IMR-90 (cell line): ENCODE measurements around the gene COL5A2. TPM values are rescaled to one million over a fixed set of nuclear protein-coding genes. Genes with fewer than 3 reads are reported as not detected.
A peak's percentile ranks its signal among the peaks of the same experiment; 100 is the strongest.

Source experiments
- ATAC-seq: fragments of 200-7000 bp; cut with Tn5 transposase; 2 replicates; pipeline ENCODE4 v1.9.1; 2020; ENCODE audit warnings: low read depth, mild to moderate bottlenecking, moderate library complexity
- BruUV-seq: library from RNA; stranded (reverse); fragments of 400-500 nt; replicated peaks from 2 replicates; lab custom pipeline; 2021; lab: Mats Ljungman, UMichigan
- CTCF ChIA-PET: fragments of 300-600 bp; formaldehyde crosslinking; extraction: SDS; loops from one replicate; lab custom pipeline; 2021; ENCODE audit warnings: antibody characterized with exemption; lab: Yijun Ruan, JAX
- POLR2A ChIA-PET: fragments of 300-600 bp; sonication (Branson Sonifier 250); formaldehyde crosslinking; loops from one replicate; lab custom pipeline; 2022; ENCODE audit warnings: antibody characterized with exemption; ENCODE audit not compliant: unreplicated experiment; lab: Charles Lee
- DNase-seq: peaks from one replicate; pipeline ENCODE4 v3.0.0; 2013
- H2AFZ ChIP-seq: replicated peaks from 2 replicates; pipeline ENCODE3; 2013; ENCODE audit warnings: low read length, mild to moderate bottlenecking; ENCODE audit not compliant: poor library complexity
- H2AK5ac ChIP-seq: 2 replicates; pipeline ENCODE4 v1.6.1; 2013; ENCODE audit warnings: low read depth, low read length, inconsistent platforms
- H2AK9ac ChIP-seq: replicated peaks from 2 replicates; pipeline ENCODE3; 2013; ENCODE audit warnings: mild to moderate bottlenecking, low read depth, low read length, moderate library complexity; ENCODE audit not compliant: poor library complexity
- H2BK120ac ChIP-seq: 2 replicates; pipeline ENCODE4 v1.6.1; 2013; ENCODE audit warnings: low read depth, low read length, inconsistent platforms
- H2BK15ac ChIP-seq: 3 replicates; pipeline ENCODE4 v1.6.1; 2013; ENCODE audit warnings: low read depth, low read length, inconsistent platforms
- H2BK20ac ChIP-seq: 2 replicates; pipeline ENCODE4 v1.6.1; 2013; ENCODE audit warnings: low read depth, mild to moderate bottlenecking, inconsistent platforms, low read length, moderate library complexity
- H2BK5ac ChIP-seq: 2 replicates; pipeline ENCODE4 v1.6.1; 2013; ENCODE audit warnings: mild to moderate bottlenecking, low read depth, low read length, inconsistent platforms; ENCODE audit not compliant: poor library complexity, severe bottlenecking
- H3K14ac ChIP-seq: replicated peaks from 2 replicates; pipeline ENCODE4 v1.6.1; 2013; ENCODE audit warnings: low read depth, low read length, inconsistent platforms
- H3K18ac ChIP-seq: 2 replicates; pipeline ENCODE4 v1.6.1; 2013; ENCODE audit warnings: low read depth, low read length, control low read depth
- H3K23ac ChIP-seq: 2 replicates; pipeline ENCODE4 v1.6.1; 2013; ENCODE audit warnings: low read depth, low read length, inconsistent platforms
- H3K27ac ChIP-seq: 2 replicates; pipeline ENCODE4 v1.5.1; 2013; ENCODE audit warnings: mild to moderate bottlenecking, control low read depth, low read length; ENCODE audit not compliant: insufficient read depth
- H3K27me3 ChIP-seq: 2 replicates; pipeline ENCODE4 v1.6.1; 2013; ENCODE audit warnings: low read length; ENCODE audit not compliant: control insufficient read depth, insufficient read depth
- H3K36me3 ChIP-seq: 2 replicates; pipeline ENCODE4 v1.6.1; 2013; ENCODE audit warnings: low read length, mixed read lengths; ENCODE audit not compliant: control insufficient read depth, insufficient read depth
- H3K4ac ChIP-seq: 2 replicates; pipeline ENCODE4 v1.6.1; 2013; ENCODE audit warnings: low read depth, low read length, inconsistent platforms
- H3K4me1 ChIP-seq: 2 replicates; pipeline ENCODE4 v1.6.1; 2013; ENCODE audit warnings: low read length, mixed read lengths; ENCODE audit not compliant: control insufficient read depth, insufficient read depth
- H3K4me2 ChIP-seq: 2 replicates; pipeline ENCODE4 v1.6.1; 2013; ENCODE audit warnings: low read depth, mild to moderate bottlenecking, control low read depth, low read length, moderate library complexity
- H3K4me3 ChIP-seq: 2 replicates; pipeline ENCODE4 v1.5.1; 2013; ENCODE audit warnings: low read depth, mild to moderate bottlenecking, control low read depth, low read length, moderate library complexity; ENCODE audit not compliant: insufficient read depth
- H3K56ac ChIP-seq: 2 replicates; pipeline ENCODE4 v1.6.1; 2013; ENCODE audit warnings: low read length, inconsistent platforms; ENCODE audit not compliant: insufficient read depth; ENCODE audit errors: extremely low read depth
- H3K79me1 ChIP-seq, 2 experiments: 2 replicates each; pipeline ENCODE4 v1.6.1; 2013; ENCODE audit warnings: low read length in 2 of 2, inconsistent platforms in 1 of 2, low read depth in 1 of 2
- H3K9ac ChIP-seq: 2 replicates; pipeline ENCODE4 v1.6.1; 2013; ENCODE audit warnings: low read depth, low read length, control low read depth
- H3K9me1 ChIP-seq: 2 replicates; pipeline ENCODE4 v1.6.1; 2013; ENCODE audit warnings: low read length, inconsistent platforms; ENCODE audit not compliant: insufficient read depth
- H3K9me3 ChIP-seq: 2 replicates; pipeline ENCODE4 v1.6.1; 2013; ENCODE audit warnings: low read length; ENCODE audit not compliant: control insufficient read depth, insufficient read depth
- H4K20me1 ChIP-seq: 2 replicates; pipeline ENCODE4 v1.6.1; 2013; ENCODE audit warnings: low read length, inconsistent platforms; ENCODE audit not compliant: insufficient read depth
- H4K5ac ChIP-seq: 2 replicates; pipeline ENCODE4 v1.6.1; 2013; ENCODE audit warnings: mild to moderate bottlenecking, low read depth, low read length, control low read depth
- H4K8ac ChIP-seq, 2 experiments: 2 replicates each; pipeline ENCODE4 v1.6.1; 2013; ENCODE audit warnings: low read depth in 2 of 2, low read length in 2 of 2, control low read depth in 1 of 2, inconsistent platforms in 1 of 2
- H4K91ac ChIP-seq: 2 replicates; pipeline ENCODE4 v1.6.1; 2013; ENCODE audit warnings: low read depth, low read length, inconsistent platforms; ENCODE audit not compliant: insufficient read depth
- BHLHE40 ChIP-seq: fragments of 150-350 bp; IDR thresholded peaks from 2 replicates; pipeline ENCODE4 v1.6.1; 2016; ENCODE audit warnings: mild to moderate bottlenecking, low read depth, low read length
- CEBPB ChIP-seq: IDR thresholded peaks from 2 replicates; pipeline ENCODE4 v1.6.1; 2012; ENCODE audit warnings: low read depth, low read length, improper control_type of control experiment
- CHD1 ChIP-seq: IDR thresholded peaks from 2 replicates; pipeline ENCODE4 v1.6.1; 2012; ENCODE audit warnings: low read depth, low read length, improper control_type of control experiment
- FOS ChIP-seq: fragments of 150-350 bp; IDR thresholded peaks from 2 replicates; pipeline ENCODE4 v1.6.1; 2016; ENCODE audit warnings: low read depth, low read length
- MAFK ChIP-seq: IDR thresholded peaks from 2 replicates; pipeline ENCODE4 v1.6.1; 2012; ENCODE audit warnings: low read depth, low read length, improper control_type of control experiment
- MAZ ChIP-seq: IDR thresholded peaks from 2 replicates; pipeline ENCODE4 v1.6.1; 2012; ENCODE audit warnings: low read depth, mild to moderate bottlenecking, low read length, improper control_type of control experiment, moderate library complexity, borderline replicate concordance
- MXI1 ChIP-seq: IDR thresholded peaks from 2 replicates; pipeline ENCODE4 v1.6.1; 2012; ENCODE audit warnings: low read depth, mild to moderate bottlenecking, low read length, moderate library complexity, borderline replicate concordance
- NFE2L2 ChIP-seq: fragments of 150-350 bp; IDR thresholded peaks from 2 replicates; pipeline ENCODE4 v1.6.1; 2016; ENCODE audit warnings: low read depth, mild to moderate bottlenecking, low read length
- RAD21 ChIP-seq: IDR thresholded peaks from 2 replicates; pipeline ENCODE4 v1.6.1; 2012; ENCODE audit warnings: low read length, improper control_type of control experiment
- RCOR1 ChIP-seq: IDR thresholded peaks from 2 replicates; pipeline ENCODE4 v1.6.1; 2012; ENCODE audit warnings: mild to moderate bottlenecking, low read length, improper control_type of control experiment; ENCODE audit not compliant: insufficient replicate concordance
- RFX5 ChIP-seq: IDR thresholded peaks from 2 replicates; pipeline ENCODE4 v1.8.0; 2012; ENCODE audit warnings: low read depth, mild to moderate bottlenecking, low read length, moderate library complexity
- SMC3 ChIP-seq: fragments of 150-350 bp; IDR thresholded peaks from 2 replicates; pipeline ENCODE4 v1.6.1; 2016; ENCODE audit warnings: low read depth, mild to moderate bottlenecking, antibody characterized with exemption, low read length, moderate library complexity
- WGBS, 2 experiments: methylation state at CpG; one replicate each; pipeline versions ENCODE4 v1.1.5 to v1.1.7; 2013; ENCODE audit warnings: missing lambda C conversion rate in 2 of 2; ENCODE audit not compliant: insufficient read length in 1 of 2; ENCODE audit errors: extremely low coverage in 2 of 2; 5-methylcytosine and 5-hydroxymethylcytosine counted together
- dilution Hi-C: fragments of 300-500 bp; cut with HindIII; formaldehyde crosslinking; loops from one replicate; pipeline ENCODE4 v1.14.3; 2018; ENCODE audit warnings: low sequenced_read_pairs; ENCODE audit not compliant: unreplicated experiment
- in situ Hi-C: fragments of 300-500 bp; cut with MboI; formaldehyde crosslinking; loops from 3 replicates; pipeline ENCODE4 v1.14.3; 2019; ENCODE audit warnings: low sequenced_read_pairs, inconsistent platforms, mixed read lengths
- intact Hi-C: fragments of 100-400 bp; cut with micrococcal nuclease; formaldehyde crosslinking; loops from 2 replicates; pipeline ENCODE4 v1.10.0; 2022
- polyA plus RNA-seq, 3 experiments: library from polyadenylated mRNA; depleted of rRNA; stranded (reverse); fragments of >200 nt; gene quantifications; 2 replicates each; pipeline ENCODE4 v1.2.3, GENCODE V29; 2012; ENCODE audit warnings: low replicate concordance in 1 of 3
- total RNA-seq: library from RNA; depleted of rRNA; stranded (reverse); fragments of >200 nt; gene quantifications from 2 replicates; pipeline ENCODE4 v1.2.3, GENCODE V29; 2012
- TF ChIP-seq, protein P1 (sequence below): fragments of 150-350 bp; IDR thresholded peaks from 2 replicates; pipeline ENCODE4 v1.6.1; 2016; ENCODE audit warnings: low read depth, mild to moderate bottlenecking, low read length, moderate library complexity, borderline replicate concordance
- TF ChIP-seq, protein P2 (sequence below): conservative IDR thresholded peaks from 2 replicates; pipeline ENCODE4 v1.5.1; 2012; ENCODE audit warnings: mild to moderate bottlenecking, low read depth, low read length, improper control_type of control experiment
- TF ChIP-seq, protein P3 (sequence below): fragments of 150-350 bp; IDR thresholded peaks from 2 replicates; pipeline ENCODE4 v1.6.1; 2017; ENCODE audit warnings: mild to moderate bottlenecking, antibody characterized with exemption, low read length, low read depth

The COL5A2 gene
- total and polyA plus RNA-seq, 2 of the 4 experiments (the other 2 are of a cell fraction), result 181 to 257 TPM

DNA sequence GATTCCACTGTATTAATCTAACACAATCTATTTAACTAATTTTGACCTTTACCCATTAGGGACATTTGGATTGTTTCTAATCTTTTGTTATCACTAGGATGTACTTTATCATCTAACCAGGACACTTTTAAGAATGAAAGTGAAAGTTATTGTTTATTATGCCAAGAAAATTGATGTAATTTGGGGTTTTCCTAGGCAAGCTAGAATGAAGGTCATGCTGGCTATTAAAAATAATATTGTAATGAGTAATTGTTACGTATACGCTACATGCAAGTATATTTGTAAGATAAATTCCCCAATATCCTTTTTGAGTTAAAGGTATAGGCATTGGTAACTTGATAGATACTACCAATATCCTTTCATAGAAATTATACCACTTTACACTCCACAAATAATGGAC lies 74.6 kb downstream of the COL5A2 start:
- peaks cover 19% of the 10 kb centered on the region for H3K36me3 ChIP-seq
- TF ChIP-seq SMC3 (no peak), MXI1 (no peak), BHLHE40 (no peak), NFE2L2 (no peak), CHD1 (no peak), MAZ (no peak), RAD21 (no peak), RFX5 (no peak), CEBPB (no peak), RCOR1 (no peak), MAFK (no peak), FOS (no peak)
- TF ChIP-seq, protein P1, sequence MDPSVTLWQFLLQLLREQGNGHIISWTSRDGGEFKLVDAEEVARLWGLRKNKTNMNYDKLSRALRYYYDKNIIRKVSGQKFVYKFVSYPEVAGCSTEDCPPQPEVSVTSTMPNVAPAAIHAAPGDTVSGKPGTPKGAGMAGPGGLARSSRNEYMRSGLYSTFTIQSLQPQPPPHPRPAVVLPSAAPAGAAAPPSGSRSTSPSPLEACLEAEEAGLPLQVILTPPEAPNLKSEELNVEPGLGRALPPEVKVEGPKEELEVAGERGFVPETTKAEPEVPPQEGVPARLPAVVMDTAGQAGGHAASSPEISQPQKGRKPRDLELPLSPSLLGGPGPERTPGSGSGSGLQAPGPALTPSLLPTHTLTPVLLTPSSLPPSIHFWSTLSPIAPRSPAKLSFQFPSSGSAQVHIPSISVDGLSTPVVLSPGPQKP, result no peak
- TF ChIP-seq, protein P2, sequence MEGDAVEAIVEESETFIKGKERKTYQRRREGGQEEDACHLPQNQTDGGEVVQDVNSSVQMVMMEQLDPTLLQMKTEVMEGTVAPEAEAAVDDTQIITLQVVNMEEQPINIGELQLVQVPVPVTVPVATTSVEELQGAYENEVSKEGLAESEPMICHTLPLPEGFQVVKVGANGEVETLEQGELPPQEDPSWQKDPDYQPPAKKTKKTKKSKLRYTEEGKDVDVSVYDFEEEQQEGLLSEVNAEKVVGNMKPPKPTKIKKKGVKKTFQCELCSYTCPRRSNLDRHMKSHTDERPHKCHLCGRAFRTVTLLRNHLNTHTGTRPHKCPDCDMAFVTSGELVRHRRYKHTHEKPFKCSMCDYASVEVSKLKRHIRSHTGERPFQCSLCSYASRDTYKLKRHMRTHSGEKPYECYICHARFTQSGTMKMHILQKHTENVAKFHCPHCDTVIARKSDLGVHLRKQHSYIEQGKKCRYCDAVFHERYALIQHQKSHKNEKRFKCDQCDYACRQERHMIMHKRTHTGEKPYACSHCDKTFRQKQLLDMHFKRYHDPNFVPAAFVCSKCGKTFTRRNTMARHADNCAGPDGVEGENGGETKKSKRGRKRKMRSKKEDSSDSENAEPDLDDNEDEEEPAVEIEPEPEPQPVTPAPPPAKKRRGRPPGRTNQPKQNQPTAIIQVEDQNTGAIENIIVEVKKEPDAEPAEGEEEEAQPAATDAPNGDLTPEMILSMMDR, result no peak
- TF ChIP-seq, protein P3, sequence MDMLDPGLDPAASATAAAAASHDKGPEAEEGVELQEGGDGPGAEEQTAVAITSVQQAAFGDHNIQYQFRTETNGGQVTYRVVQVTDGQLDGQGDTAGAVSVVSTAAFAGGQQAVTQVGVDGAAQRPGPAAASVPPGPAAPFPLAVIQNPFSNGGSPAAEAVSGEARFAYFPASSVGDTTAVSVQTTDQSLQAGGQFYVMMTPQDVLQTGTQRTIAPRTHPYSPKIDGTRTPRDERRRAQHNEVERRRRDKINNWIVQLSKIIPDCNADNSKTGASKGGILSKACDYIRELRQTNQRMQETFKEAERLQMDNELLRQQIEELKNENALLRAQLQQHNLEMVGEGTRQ, result no peak
- H3K9me3 ChIP-seq, result no peaks in the 10 kb centered on the region
- no peak overlapping the region for H2AFZ ChIP-seq
- H3K9ac ChIP-seq, result no peak overlapping the region
- dilution Hi-C loops (no loop called here), in situ Hi-C loops (loop anchor here (10.0 kb wide), 1 partner anchor 180 kb away; no protein-coding TSS in a partner anchor), intact Hi-C loops (no loop called here)
- WGBS, 2 experiments, result no CpG with 5 or more reads among the region's 2 CpGs
- POLR2A ChIA-PET, result no interaction called here
- no peak overlapping the region for H2BK20ac ChIP-seq
- no peak overlapping the region for H2AK9ac ChIP-seq
- H3K18ac ChIP-seq, result no peak overlapping the region
- H3K4me1 ChIP-seq, result peaks cover 2% of the 10 kb centered on the region; the same call in 1 of the 2 replicates
- CTCF ChIA-PET, result no interaction called here
- H4K91ac ChIP-seq, result no peak overlapping the region
- H3K4ac ChIP-seq, result no peak overlapping the region
- peak overlapping the region; percentile 86 for H2BK5ac ChIP-seq
- no peak overlapping the region for H2BK120ac ChIP-seq
- no peak overlapping the region for H4K5ac ChIP-seq
- no peak overlapping the region for H2AK5ac ChIP-seq
- no peaks in the 10 kb centered on the region for H3K27me3 ChIP-seq
- H3K4me3 ChIP-seq, result no peak overlapping the region
- H3K56ac ChIP-seq, result no peak overlapping the region
- H3K79me1 ChIP-seq, result peaks cover 18 to 22% of the 10 kb centered on the region in 2 experiments
- H3K14ac ChIP-seq, result no peak overlapping the region
- H3K23ac ChIP-seq, result no peak overlapping the region
- no peaks in the 10 kb centered on the region for H3K9me1 ChIP-seq
- BruUV-seq, result no TSS peak
- H3K4me2 ChIP-seq, result peak overlapping the region; percentile 85; the same call in 1 of the 2 replicates
- no peak overlapping the region for H2BK15ac ChIP-seq
- no peak overlapping the region for H4K8ac ChIP-seq
- H4K20me1 ChIP-seq, result no peaks in the 10 kb centered on the region
- DNase-seq (peak; percentile 58), ATAC-seq (no peak; the same call in 1 of the 2 replicates)
- H3K27ac ChIP-seq, result no peak overlapping the region
